ENCODE measurements around the gene NFASC. TPM values are rescaled to one million over a fixed set of nuclear protein-coding genes. Genes with fewer than 3 reads are reported as not detected.

NFASC gene
- total RNA-seq (2014; rRNA removed; shearing (Covaris generic)), result 54.7 and 55.4 TPM in 2 replicates
- 44.5 and 46.3 TPM in 2 replicates for polyA plus RNA-seq (2016; fragmentation: Nextera tagmentation; extraction: Ambion mirVana)

DNA sequence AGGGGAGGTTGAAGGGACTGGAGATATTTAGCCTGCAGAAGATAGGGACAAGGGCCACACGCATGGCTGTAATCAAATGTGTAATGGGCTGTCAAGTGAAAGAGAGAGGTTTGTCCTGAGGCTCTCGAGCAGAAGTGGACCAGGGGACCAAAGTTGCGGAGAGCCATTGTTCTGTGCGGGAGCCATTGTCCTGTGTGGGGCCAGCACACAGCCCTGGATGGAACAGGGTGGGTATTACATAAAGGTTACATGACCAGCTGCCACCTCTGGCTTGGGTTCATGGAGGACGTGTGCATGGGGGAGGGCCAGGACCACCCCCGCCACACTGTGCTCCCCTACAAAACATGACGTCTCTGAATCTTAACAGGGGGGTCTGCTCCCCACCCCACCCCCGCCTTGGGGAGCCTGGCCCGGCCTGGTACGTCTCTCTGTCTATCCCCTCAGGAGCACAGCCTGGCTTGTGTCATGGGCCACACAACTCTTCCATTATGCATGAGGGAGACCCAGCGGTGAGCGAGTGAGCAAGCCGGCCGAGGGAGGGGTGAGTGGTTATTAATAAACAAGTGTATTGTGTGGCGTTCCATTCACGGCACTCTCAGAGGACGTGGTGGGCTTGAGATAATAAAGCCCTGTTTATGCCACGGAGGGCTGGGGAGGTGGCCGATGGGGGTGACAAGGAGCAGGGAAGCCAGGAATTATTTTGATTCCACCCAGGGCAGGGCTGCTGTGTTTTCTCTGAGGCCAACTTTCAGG is at the start of gene NFASC:
Gene NFASC, plus strand, starts transcription at position 703 of the 753 bp plus-strand sequence. CDS start 73,454 bp downstream, outside the sequence.
- H2AFZ ChIP-seq, result no peak within 1 kb of the TSS
- no peaks in the 10 kb centered on the region for H3K27me3 ChIP-seq (replicated peaks; ENCODE audit: insufficient read depth)
- H3K27ac ChIP-seq, result peak within 1 kb of the TSS; percentile 74
- H3K79me2 ChIP-seq (ENCODE audit: insufficient read depth), result peaks cover 96% of the 10 kb centered on the region
- H4K20me1 ChIP-seq (ENCODE audit: insufficient read depth), result peaks cover 28% of the 10 kb centered on the region; the same call in 1 of the 2 replicates
- H3K9ac ChIP-seq, result no peak within 1 kb of the TSS
- in situ Hi-C loops (cut with MboI), result no loop called here
- H3K9me3 ChIP-seq (ENCODE audit: low read depth), result no peaks in the 10 kb centered on the region
- peak within 1 kb of the TSS; percentile 44 for H3K4me2 ChIP-seq (ENCODE audit: unreplicated experiment)
- TF ChIP-seq EZH2 (IDR thresholded peaks at IDR 0.05; ENCODE audit: insufficient read depth, poor library complexity, severe bottlenecking) (no peak), EZH2phosphoT487 (IDR thresholded peaks at IDR 0.05; ENCODE audit: insufficient read depth, low read depth) (no peak)
- H3K36me3 ChIP-seq (ENCODE audit: low read depth), result no peaks in the 10 kb centered on the region
- H3K4me1 ChIP-seq (ENCODE audit: insufficient read depth), result peaks cover 24% of the 10 kb centered on the region
- no peaks in the 10 kb centered on the region for H3K9me2 ChIP-seq (ENCODE audit: insufficient read depth)
- H3K4me3 ChIP-seq, result no peak within 1 kb of the TSS
- no peak for DNase-seq
- 87 to 90% methylated on average over 19 of the region's 19 CpGs for WGBS, 2 experiments (ENCODE audit: low coverage in 1 of 2, low lambda C conversion rate in 2 of 2, missing lambda C conversion rate in 2 of 2)
- peaks cover 23% of the 10 kb centered on the region for H3F3A ChIP-seq (ENCODE audit: insufficient read depth)

DNA sequence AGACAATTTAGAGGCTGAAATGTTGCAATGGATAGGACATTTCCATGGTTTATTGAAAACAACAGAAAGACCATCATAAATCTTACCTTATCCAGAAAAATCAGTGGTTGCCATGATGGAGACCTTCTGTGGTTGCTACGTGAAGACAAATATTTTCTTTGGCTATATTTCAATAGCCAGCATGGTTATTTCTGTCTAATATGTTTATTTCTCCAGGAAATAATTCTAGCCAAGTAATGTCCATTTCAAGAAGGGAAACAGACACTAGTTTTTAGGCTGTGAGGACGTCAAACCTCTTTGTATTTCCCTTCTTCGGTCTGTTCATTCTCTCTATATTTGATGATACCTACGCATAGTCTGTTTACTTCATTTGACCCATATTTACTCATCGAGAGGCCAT is 49.2 kb upstream of the NFASC start:
- H3K27ac ChIP-seq, result no peak overlapping the region
- no peaks in the 10 kb centered on the region for H3F3A ChIP-seq (ENCODE audit: insufficient read depth)
- no peak overlapping the region for H2AFZ ChIP-seq
- DNase-seq, result no peak
- H3K4me1 ChIP-seq (ENCODE audit: insufficient read depth), result no peaks in the 10 kb centered on the region
- H3K36me3 ChIP-seq (ENCODE audit: low read depth), result no peaks in the 10 kb centered on the region
- 34 to 39% methylated on average over 5 of the region's 5 CpGs for WGBS, 2 experiments (ENCODE audit: low coverage in 1 of 2, low lambda C conversion rate in 2 of 2, missing lambda C conversion rate in 2 of 2)
- H3K9me2 ChIP-seq (ENCODE audit: insufficient read depth), result no peaks in the 10 kb centered on the region
- no peaks in the 10 kb centered on the region for H3K9me3 ChIP-seq (ENCODE audit: low read depth)
- in situ Hi-C loops (cut with MboI), result no loop called here
- H3K9ac ChIP-seq, result no peak overlapping the region
- peaks cover 21% of the 10 kb centered on the region for H3K27me3 ChIP-seq (replicated peaks; ENCODE audit: insufficient read depth)
- no peaks in the 10 kb centered on the region for H3K79me2 ChIP-seq (ENCODE audit: insufficient read depth)
- no peak overlapping the region for H3K4me3 ChIP-seq
- no peak overlapping the region for H3K4me2 ChIP-seq (ENCODE audit: unreplicated experiment)
- no peaks in the 10 kb centered on the region for H4K20me1 ChIP-seq (ENCODE audit: insufficient read depth)
- TF ChIP-seq EZH2 (IDR thresholded peaks at IDR 0.05; ENCODE audit: insufficient read depth, poor library complexity, severe bottlenecking) (no peak), EZH2phosphoT487 (IDR thresholded peaks at IDR 0.05; ENCODE audit: insufficient read depth, low read depth) (no peak)

DNA sequence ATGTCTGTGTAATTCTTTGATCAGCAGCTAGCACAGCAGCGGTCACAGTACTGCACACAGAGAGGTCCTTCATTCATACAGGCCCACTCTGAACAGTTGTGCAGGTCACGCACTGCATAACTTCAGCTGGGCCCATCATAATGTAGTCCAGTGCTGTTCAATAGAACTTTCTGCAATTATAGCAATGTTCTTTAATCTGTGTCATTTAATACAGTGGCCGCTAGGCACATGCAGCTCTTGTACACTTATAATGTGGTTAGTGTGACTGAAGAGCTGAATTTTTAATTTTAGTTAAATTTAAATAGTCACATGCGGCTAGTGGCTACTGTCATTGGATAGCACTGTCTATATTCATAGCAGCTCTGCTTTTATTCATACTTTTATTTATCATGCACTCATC is 48.7 kb upstream of the NFASC start:
- no peaks in the 10 kb centered on the region for H3K9me3 ChIP-seq (ENCODE audit: low read depth)
- 82 to 84% methylated on average over 4 of the region's 4 CpGs for WGBS, 2 experiments (ENCODE audit: low coverage in 1 of 2, low lambda C conversion rate in 2 of 2, missing lambda C conversion rate in 2 of 2)
- H3K27ac ChIP-seq, result no peak overlapping the region
- H3K4me1 ChIP-seq (ENCODE audit: insufficient read depth), result no peaks in the 10 kb centered on the region
- in situ Hi-C loops (cut with MboI), result no loop called here
- H3K36me3 ChIP-seq (ENCODE audit: low read depth), result no peaks in the 10 kb centered on the region
- no peaks in the 10 kb centered on the region for H4K20me1 ChIP-seq (ENCODE audit: insufficient read depth)
- no peak overlapping the region for H3K4me3 ChIP-seq
- TF ChIP-seq EZH2 (IDR thresholded peaks at IDR 0.05; ENCODE audit: insufficient read depth, poor library complexity, severe bottlenecking) (no peak), EZH2phosphoT487 (IDR thresholded peaks at IDR 0.05; ENCODE audit: insufficient read depth, low read depth) (no peak)
- no peaks in the 10 kb centered on the region for H3K79me2 ChIP-seq (ENCODE audit: insufficient read depth)
- DNase-seq, result no peak
- H3F3A ChIP-seq (ENCODE audit: insufficient read depth), result no peaks in the 10 kb centered on the region
- no peak overlapping the region for H3K4me2 ChIP-seq (ENCODE audit: unreplicated experiment)
- H3K9me2 ChIP-seq (ENCODE audit: insufficient read depth), result no peaks in the 10 kb centered on the region
- H2AFZ ChIP-seq, result no peak overlapping the region
- no peak overlapping the region for H3K9ac ChIP-seq
- peaks cover 16% of the 10 kb centered on the region for H3K27me3 ChIP-seq (replicated peaks; ENCODE audit: insufficient read depth)

DNA sequence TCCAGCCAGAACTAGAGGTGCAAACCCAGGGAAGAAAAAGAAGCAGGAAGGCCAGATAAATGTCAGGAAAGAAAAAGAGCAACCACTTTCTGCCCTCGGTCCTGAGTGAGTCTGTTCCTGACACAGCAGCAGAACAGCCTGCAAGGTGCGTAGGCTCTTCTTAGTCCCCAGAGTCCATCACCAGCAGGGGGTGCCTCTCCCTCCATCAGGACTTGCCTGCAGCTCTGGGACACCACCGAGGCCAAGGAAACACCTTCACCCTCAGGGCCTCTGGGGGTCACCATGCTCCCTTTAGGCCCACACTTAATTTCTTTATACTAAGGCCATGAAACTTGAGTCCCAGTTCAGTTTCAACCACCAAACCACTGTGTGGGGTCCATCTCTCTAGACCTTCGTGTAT is 43.7 kb upstream of the NFASC start:
- TF ChIP-seq EZH2phosphoT487 (IDR thresholded peaks at IDR 0.05; ENCODE audit: insufficient read depth, low read depth) (no peak), EZH2 (IDR thresholded peaks at IDR 0.05; ENCODE audit: insufficient read depth, poor library complexity, severe bottlenecking) (no peak)
- no peaks in the 10 kb centered on the region for H3K36me3 ChIP-seq (ENCODE audit: low read depth)
- H3K4me2 ChIP-seq (ENCODE audit: unreplicated experiment), result no peak overlapping the region
- H3K27me3 ChIP-seq (replicated peaks; ENCODE audit: insufficient read depth), result 0 out of 2 replicates have a peak, but pooled peaks cover 4% of the 10 kb centered on the region
- H3K79me2 ChIP-seq (ENCODE audit: insufficient read depth), result peaks cover 33% of the 10 kb centered on the region
- H3K9me2 ChIP-seq (ENCODE audit: insufficient read depth), result no peaks in the 10 kb centered on the region
- peaks cover 13% of the 10 kb centered on the region; the same call in 1 of the 2 replicates for H4K20me1 ChIP-seq (ENCODE audit: insufficient read depth)
- H3K9ac ChIP-seq, result no peak overlapping the region
- H3K27ac ChIP-seq, result no peak overlapping the region
- 45 to 47% methylated on average over 4 of the region's 4 CpGs for WGBS, 2 experiments (ENCODE audit: low coverage in 1 of 2, low lambda C conversion rate in 2 of 2, missing lambda C conversion rate in 2 of 2)
- no peak overlapping the region for H2AFZ ChIP-seq
- no peaks in the 10 kb centered on the region for H3K9me3 ChIP-seq (ENCODE audit: low read depth)
- H3F3A ChIP-seq (ENCODE audit: insufficient read depth), result peaks cover 16% of the 10 kb centered on the region
- DNase-seq, result peak; percentile 56
- no peak overlapping the region for H3K4me3 ChIP-seq
- in situ Hi-C loops (cut with MboI), result no loop called here
- peaks cover 17% of the 10 kb centered on the region for H3K4me1 ChIP-seq (ENCODE audit: insufficient read depth)

Measured in GM23248 (cell line).